Measurements from ENCODE around the gene PTCH1. TPM values are rescaled to one million over a fixed set of nuclear protein-coding genes. Genes with fewer than 3 reads are reported as not detected.

PTCH1 gene
- total and polyA plus RNA-seq, 2 experiments from 2014 or later, result 21.4 to 34.1 TPM

GRCh38 chr9:95502248-95502647, 14.5 kb downstream of the PTCH1 start (continued):
- TF ChIP-seq REST (IDR thresholded peaks at IDR 0.05; ENCODE audit: unreplicated experiment) (no peak), POLR2AphosphoS5 (IDR thresholded peaks at IDR 0.05; ENCODE audit: low read depth) (no peak)
- TF ChIP-seq, protein P1, sequence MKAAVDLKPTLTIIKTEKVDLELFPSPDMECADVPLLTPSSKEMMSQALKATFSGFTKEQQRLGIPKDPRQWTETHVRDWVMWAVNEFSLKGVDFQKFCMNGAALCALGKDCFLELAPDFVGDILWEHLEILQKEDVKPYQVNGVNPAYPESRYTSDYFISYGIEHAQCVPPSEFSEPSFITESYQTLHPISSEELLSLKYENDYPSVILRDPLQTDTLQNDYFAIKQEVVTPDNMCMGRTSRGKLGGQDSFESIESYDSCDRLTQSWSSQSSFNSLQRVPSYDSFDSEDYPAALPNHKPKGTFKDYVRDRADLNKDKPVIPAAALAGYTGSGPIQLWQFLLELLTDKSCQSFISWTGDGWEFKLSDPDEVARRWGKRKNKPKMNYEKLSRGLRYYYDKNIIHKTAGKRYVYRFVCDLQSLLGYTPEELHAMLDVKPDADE (IDR thresholded peaks at IDR 0.05), result no peak
- TF ChIP-seq, protein P2, sequence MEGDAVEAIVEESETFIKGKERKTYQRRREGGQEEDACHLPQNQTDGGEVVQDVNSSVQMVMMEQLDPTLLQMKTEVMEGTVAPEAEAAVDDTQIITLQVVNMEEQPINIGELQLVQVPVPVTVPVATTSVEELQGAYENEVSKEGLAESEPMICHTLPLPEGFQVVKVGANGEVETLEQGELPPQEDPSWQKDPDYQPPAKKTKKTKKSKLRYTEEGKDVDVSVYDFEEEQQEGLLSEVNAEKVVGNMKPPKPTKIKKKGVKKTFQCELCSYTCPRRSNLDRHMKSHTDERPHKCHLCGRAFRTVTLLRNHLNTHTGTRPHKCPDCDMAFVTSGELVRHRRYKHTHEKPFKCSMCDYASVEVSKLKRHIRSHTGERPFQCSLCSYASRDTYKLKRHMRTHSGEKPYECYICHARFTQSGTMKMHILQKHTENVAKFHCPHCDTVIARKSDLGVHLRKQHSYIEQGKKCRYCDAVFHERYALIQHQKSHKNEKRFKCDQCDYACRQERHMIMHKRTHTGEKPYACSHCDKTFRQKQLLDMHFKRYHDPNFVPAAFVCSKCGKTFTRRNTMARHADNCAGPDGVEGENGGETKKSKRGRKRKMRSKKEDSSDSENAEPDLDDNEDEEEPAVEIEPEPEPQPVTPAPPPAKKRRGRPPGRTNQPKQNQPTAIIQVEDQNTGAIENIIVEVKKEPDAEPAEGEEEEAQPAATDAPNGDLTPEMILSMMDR (conservative IDR thresholded peaks at IDR 0.05; ENCODE audit: low read depth in 2 of 2), result no peak

- no peak for TF ChIP-seq ZNF114 (CRISPR knock-in tag; IDR thresholded peaks at IDR 0.05)
- TF ChIP-seq, protein P1 (IDR thresholded peaks at IDR 0.05), result no peak
- no peak for TF ChIP-seq EZH2 (IDR thresholded peaks at IDR 0.05; ENCODE audit: low read depth, unreplicated experiment)
- TF ChIP-seq, protein P2 (conservative IDR thresholded peaks at IDR 0.05; ENCODE audit: low read depth in 2 of 2), result no peak
- TF ChIP-seq POLR2AphosphoS5 (IDR thresholded peaks at IDR 0.05; ENCODE audit: low read depth), result no peak
- no peak for TF ChIP-seq JUNB (IDR thresholded peaks at IDR 0.05; ENCODE audit: unreplicated experiment)
- TF ChIP-seq EZH2phosphoT487 (IDR thresholded peaks at IDR 0.05; ENCODE audit: unreplicated experiment), result no peak
- no peak for TF ChIP-seq ZNF331 (CRISPR knock-in tag; IDR thresholded peaks at IDR 0.05; ENCODE audit: low read depth)
Measured at GRCh38 chr9:95499847-95500246, 16.9 kb downstream of the PTCH1 start.

More at GRCh38 chr9:95499847-95500246, 16.9 kb downstream of the PTCH1 start:
- Mint-ChIP-seq H3K27me3 (ENCODE audit: insufficient read depth, low read depth, poor library complexity) (peaks cover 18% of the 10 kb centered on the region), H3K4me1 (peaks cover 68% of the 10 kb centered on the region), H3K9me3 (no peaks in the 10 kb centered on the region), H3K27ac (no peak overlapping the region), H3K4me3 (no peak overlapping the region), H3K36me3 (ENCODE audit: low read depth) (peaks cover 4% of the 10 kb centered on the region; the same call in 2 of the 3 replicates)
- Histone ChIP-seq H3K36me3 (ENCODE audit: insufficient read depth) (peaks cover 6% of the 10 kb centered on the region; the same call in 1 of the 2 replicates), H3K9me2 (ENCODE audit: insufficient read depth) (no peaks in the 10 kb centered on the region; the same call in 1 of the 2 replicates), H3K4me3 (no peak overlapping the region), H3K4me2 (no peak overlapping the region), H3F3A (replicated peaks; ENCODE audit: low read depth) (no peaks in the 10 kb centered on the region; the same call in 1 of the 2 replicates), H3K27ac (ENCODE audit: low read depth) (no peak overlapping the region), H3K27me3 (ENCODE audit: insufficient read depth) (no peaks in the 10 kb centered on the region), H3K4me1 (ENCODE audit: insufficient read depth) (peaks cover 68% of the 10 kb centered on the region), H4K20me1 (replicated peaks; ENCODE audit: insufficient read depth) (peaks cover 38% of the 10 kb centered on the region), H2AFZ (no peak overlapping the region), H3K79me2 (replicated peaks; ENCODE audit: insufficient read depth) (peaks cover 100% of the 10 kb centered on the region)
- DNase-seq (ENCODE audit: low spot score), result no peak
- no peak for ATAC-seq

Measured in GM23338 (cell line).